Stimulated activated CD4-positive, alpha-beta T cell treated with anti-CD3 and anti-CD28 coated beads, Interleukin-12 subunit alpha, Interleukin-12 subunit beta, amount 100 ng/mL, for 48 hours (primary cell): ENCODE measurements around the gene GATA6.

Experiments used
- DNase-seq, 3 donors: peaks; one replicate each; pipeline ENCODE4 v3.0.0-alpha.2; 2020; ENCODE audit warnings: low read depth in 2 of 3, low spot score in 1 of 3

The GATA6 gene

DNA sequence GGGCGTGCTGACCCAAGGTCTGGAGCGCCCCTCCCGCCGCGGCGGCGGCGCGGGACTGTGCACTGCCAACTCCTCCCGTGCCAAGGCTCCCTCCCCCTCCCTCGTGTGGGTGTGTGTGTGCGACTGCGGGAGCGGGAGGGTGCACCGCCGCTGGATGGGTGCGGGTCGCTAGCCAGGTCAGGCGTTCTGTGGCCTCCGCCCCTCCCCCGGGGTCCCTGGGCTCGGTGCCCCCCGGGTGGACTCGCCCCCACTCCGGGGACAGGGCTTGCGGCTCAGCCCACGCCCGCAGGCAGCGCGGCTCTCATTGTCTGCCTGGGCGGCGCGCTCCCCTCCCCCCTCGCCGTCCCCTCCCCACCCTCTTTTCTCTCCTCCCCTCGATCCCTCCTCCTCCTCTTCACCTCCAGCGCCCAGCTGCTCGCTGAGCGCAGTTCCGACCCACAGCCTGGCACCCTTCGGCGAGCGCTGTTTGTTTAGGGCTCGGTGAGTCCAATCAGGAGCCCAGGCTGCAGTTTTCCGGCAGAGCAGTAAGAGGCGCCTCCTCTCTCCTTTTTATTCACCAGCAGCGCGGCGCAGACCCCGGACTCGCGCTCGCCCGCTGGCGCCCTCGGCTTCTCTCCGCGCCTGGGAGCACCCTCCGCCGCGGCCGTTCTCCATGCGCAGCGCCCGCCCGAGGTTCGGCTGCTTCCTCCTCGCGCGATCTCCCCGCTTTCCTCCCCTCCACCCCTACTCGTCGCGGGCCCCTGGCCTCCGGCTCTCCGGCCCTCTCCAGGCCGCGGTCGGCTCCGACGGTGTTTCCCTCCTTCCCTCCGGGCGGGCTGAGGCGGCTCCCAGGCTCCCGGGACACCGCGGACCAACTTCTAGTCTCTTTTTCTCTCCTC is at the start of gene GATA6:
GATA6 (plus strand) TSS at position 579 of the 878 bp plus-strand sequence. CDS start 1,556 bp downstream, outside the sequence.
- DNase-seq: peak in 1 of 3 donors; percentile 9

DNA sequence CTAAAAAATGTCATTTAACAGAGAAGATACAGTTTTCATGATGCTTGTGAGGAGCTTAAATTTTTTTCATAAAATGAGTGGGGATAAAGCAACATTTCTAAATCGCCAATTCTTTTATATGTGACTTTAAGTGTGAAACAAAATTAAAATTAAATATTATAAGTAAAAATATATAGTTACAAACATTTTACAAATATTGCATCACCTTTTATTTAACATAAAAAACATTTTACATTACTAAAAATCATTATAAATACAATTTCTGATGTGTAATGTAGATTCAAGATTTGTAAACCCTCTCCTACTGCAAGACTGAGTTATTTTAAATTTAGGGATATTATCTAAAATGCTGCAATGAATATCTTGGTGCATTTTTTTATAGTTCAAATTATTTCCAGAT is 44.4 kb upstream of the GATA6 start:
- no peak for DNase-seq

DNA sequence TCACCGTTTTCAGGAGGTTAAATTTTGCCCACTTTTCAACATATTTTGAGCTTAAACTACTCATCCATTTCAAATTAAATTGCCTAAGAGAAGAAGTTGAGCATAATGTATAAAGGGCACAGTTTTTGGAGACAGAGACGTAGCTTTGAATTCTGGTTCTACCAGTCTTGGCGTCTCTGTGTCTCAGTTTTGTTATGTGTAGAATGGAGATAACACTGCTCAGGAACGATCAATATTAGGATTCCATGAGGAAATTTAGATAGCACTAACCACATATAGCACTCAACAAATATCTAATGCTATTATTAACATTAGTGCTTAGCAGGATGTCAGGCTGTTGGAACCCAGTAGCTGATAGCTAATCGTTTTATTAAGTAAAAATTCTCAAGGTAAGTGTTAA is 40.4 kb upstream of the GATA6 start:
- no peak for DNase-seq

DNA sequence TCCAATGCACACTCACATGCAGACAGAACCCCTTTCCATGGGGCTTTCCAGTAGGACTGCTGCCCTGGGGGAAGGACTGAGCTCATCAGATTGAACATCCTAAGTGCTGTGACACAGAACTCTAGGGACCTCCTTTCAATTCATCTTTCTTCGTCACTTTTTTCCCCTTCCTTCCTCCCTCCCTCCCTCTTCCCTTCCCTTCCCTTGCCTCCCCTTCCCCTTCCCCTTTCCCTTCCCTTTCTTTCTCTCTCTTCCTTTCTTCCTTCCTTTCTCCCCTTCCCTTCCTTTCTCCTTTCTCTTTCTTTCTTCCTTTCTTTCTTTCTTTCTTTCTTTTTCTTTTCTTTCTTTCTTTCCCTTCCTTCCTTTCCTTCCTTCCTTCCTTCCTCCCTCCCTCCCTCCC is 39.6 kb upstream of the GATA6 start:
- DNase-seq: no peak

DNA sequence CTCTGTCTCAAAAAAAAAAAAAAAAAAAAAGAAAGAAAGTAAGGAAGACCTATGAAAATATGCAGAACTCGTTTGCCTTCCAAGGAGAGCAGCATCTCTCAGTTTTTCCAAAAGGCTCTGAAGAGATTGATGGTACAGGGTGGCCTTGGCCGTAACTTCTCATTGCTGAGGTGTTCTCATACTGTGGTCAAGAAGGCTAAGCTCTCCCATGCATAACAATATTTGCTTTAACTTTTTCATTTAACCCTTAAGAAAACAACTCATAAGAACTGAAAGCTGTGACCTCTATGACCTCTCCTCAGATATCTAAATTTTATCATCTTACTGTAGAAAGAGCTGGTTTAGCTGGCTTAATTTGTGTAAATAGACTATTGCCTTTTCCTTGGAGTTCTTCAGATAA is 37.1 kb upstream of the GATA6 start:
- no peak for DNase-seq

DNA sequence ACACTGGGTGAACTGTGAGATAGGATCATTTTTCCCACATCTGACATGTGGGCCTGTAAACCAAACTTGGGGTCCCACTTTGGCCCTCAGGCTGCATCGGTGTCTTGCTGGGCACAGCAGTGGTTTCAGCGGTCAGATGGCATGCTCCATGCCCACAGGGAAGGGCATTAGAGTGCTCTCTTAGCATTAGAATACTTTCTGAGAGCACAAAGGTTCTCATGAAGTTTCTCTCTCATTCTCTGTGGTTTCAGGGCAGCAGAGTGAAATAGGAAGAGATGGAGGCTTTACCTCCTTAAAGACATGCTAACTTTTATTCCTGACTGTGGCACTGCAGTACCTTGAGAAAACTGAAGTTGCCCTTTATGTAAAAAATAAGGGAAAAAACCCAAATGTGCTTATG is 36.6 kb upstream of the GATA6 start:
- DNase-seq: no peak

DNA sequence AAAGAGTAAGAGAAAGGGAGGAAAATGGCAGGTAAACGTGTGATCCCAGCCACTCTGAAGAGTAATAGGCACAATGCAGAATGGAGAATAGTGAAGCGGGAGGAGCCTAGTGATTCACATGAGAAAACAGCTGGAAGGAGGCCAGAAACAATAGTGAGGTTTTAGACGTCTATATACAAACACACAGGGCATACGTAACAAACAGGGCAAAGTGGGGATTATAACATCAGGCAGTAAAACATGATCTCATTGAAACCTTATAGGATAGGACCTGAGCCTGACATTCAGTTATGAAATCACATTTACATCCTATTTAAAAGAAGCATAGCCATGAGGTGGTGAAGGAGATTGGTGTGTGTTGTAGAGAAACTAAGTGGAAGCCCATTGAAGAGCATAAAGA is 33.0 kb upstream of the GATA6 start:
- no peak for DNase-seq

DNA sequence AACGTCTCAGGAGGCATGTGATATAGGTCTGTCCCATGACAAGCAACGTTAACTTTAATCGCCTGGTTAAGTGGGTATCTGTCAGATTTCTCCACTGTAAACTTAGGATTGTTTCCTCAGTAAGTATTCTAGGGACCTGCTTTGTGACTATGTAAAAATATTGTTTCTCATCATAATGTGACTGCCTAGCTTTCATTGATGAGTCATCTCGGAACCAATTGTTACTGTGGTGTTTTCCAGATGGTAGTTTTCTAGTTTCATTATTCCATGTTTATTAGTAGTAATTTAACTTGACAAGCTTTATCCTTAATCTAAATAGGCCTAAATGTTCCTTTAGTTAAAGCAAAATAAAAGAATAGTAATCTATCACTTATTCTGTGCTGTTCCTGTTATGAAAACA is 28.2 kb upstream of the GATA6 start:
- no peak for DNase-seq

DNA sequence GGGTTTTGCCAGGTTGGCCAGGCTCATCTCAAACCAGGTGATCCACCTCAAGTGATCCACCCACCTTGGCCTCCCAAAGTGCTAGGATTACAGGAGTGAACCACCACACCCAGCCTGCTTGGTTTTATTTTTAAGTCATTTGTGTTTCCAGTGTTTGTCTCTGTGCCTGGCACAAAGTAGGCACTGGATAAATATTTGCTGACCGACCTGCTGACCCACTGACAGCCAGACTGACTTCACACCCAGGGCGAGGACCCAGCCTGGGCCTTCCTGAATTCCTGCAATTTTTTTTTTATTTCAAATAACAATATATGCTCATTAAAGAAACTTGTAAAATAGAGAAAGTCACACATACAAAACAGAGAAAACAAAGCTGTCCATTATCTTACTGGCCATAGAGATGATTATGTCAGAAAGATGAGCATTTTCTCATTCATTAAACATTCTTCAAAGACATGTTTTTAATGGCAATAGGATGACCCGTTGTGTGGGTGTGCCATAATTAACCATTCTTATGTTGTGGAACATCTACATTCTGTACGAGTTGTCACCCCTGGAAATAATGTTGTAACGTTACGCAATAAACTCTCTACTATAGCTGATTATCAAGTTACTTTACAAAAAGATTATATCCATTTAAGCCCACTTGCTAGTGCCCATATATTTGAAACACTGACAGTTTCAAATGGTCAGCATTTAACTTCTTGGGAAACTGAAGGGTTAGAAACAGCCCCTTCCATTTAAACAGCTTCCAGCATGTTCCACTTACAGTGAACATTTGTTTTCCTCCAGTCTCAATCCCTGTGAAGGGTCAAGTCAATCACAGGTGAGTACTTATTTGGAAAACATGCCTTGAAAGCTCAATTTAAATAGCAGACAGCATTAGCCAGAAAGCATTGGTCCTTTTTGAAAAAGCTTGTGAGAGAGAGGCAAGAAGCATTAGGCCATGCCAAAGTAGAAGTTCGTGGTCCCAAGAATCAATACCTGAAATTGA is 25.7 kb upstream of the GATA6 start:
- no peak for DNase-seq

DNA sequence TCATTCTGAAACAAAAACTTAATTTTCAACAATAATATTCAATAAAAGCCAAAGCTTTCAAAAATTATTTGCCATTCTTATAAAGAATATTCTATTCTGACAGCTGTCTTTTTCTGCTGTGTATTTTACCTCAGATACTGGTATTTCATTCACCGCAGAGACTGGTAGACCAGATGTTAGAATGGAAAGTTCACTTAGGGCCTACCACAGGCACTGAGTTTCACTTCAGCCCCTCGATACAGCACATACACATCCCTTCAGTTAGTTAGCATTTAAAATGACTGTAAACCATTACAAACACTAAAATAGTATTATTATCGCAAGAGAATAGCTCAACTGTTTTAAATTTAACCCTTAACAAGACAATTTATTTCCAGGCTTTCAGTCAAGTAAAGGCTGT is 24.2 kb upstream of the GATA6 start:
- DNase-seq: no peak

DNA sequence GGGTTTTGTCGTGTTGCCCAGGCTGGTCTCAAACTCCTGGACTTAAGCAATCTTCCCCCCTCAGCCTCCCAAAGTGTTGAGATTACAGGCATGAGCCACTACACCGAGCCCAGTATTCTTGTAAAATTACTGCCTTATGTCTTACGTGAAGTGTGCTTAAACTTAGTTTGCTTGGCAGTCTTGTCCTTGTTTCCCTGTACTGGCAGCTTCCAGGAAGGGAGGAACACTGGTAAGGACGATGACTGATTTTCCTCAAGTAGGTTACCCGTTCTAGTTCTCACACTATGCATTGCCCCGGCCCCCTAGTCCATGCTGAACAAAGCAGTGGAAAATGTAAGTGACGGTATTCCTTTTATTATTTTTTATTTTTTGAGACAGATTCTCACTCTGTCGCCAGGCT is 19.7 kb upstream of the GATA6 start:
- DNase-seq: no peak

DNA sequence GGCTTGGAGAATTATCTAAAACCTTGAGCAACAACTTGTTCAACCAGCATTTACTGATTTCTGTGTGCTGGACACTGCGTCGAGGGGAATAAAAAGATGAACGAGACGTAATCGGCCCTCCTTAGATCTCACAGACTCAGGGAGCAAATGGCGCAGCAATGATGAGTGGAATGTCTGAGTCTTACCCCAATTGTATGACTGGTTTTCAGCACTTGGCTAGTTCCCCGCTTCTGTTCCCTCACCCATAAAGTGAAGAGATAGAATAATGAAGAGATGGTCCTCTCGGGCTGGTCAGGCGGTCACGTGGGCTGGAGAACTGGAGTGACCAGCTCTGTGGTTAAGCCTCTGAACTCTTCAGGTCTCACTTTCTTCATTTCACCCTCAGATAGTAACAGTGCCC is 17.3 kb upstream of the GATA6 start:
- DNase-seq: no peak

DNA sequence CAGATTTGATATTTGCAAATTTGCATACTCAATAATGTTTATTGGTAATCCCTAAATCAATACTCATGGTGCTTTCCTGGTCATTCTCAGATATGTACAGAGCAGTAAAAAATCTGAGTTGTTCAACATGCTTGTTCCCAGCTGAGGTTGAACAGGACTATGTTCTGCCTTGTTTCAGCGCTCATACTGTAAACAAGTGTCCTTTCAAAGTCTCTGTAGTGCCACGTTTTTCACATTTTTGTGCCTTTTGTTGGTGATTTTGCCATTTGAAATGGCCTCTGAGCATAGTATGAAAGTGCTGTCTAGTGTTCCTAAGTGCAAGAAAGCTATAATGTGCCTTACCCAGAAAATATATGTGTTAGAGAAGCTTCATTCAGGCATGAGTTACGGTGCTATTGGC is 16.0 kb upstream of the GATA6 start:
- DNase-seq: no peak

DNA sequence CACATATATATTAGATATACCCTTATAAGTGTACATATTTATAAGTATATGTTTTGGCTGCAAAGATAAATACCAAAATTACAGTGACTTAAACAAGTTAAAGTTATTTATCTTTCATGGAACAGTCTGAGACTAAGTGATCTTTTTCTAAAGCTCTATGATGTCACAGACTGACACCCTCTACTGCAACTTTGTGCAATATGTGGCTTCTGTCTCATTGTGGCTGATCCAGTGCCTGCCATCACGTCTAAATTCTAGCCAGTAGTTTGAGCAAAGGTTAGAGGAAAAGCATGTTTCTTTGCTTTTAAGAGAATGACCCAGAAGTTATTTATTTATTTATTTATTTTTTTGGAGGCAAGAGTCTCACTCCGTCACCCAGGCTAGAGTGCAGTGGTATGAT is 13.8 kb upstream of the GATA6 start:
- DNase-seq: no peak

DNA sequence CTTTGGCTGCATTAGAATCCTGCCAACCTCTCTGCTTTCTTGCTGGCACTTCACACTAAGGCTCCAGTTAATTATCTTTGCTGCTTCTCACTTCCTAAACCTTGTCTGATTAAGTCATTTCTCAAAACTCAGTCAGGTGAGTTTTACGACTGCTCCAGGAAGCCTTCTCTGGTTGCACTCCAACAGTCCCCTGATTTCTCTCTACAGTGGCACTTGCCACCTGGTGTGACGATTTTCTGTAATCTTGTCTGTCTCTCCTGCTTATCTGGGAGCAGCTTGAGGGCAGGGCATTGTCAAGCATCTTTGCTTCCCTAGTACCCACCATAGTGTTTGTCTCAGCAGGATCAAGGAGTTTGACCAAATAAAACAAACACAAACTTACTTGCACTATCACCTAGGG is 10.4 kb upstream of the GATA6 start:
- no peak for DNase-seq

DNA sequence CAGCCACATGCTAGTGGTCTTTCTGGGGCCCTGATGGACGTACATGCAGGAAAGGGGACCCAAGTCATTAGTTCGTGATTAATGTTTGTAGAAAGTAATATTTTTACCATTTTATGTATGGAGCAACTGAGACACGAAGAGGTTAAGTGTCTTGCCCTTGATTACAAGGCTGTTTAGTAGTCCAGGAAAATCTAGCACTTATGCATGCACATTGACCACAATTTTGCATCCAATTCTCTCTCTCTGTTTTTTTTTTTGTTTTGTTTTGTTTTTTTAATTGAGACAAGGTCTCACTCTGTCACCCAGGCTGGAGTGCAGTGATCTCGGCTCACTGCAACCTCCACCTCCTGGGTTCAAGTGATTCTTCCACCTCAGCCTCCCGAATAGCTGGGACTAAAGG is 8.3 kb upstream of the GATA6 start:
- DNase-seq: no peak

DNA sequence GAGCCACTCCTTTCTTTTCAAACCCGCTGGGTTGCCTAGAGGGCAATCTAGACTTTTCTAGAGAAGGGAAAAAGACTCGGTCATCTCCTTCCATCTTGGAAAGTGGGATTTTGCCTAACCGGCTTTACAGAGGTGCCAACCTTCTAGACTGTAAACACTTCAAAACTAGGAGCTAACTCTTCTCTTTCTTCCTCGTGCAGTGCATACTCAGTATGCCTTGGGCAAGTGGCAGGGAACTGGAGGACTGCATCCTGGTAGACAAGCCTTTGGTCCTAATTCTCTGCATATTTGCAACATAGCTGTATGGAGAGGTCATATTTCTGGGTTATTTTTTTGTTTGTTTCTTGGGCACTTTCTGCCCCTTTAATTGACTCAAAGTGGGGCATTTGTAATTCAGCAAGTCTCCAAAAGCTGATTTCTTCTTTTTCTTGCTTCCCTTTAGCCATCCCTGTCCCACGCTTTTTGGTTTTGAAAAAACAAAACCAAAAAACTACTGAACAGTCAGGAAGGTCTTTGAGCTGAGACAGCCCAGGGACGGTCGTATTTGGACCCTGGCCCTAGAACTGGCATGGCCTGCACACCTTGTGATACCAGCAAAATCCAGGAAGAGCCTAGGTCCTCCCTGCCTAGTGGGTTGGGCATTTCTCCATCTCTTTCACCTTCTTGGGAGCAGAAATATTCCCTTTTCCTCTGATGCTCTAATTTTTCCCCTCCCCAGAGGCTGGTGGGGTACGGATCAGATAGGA is 5.8 kb upstream of the GATA6 start:
- no peak for DNase-seq

DNA sequence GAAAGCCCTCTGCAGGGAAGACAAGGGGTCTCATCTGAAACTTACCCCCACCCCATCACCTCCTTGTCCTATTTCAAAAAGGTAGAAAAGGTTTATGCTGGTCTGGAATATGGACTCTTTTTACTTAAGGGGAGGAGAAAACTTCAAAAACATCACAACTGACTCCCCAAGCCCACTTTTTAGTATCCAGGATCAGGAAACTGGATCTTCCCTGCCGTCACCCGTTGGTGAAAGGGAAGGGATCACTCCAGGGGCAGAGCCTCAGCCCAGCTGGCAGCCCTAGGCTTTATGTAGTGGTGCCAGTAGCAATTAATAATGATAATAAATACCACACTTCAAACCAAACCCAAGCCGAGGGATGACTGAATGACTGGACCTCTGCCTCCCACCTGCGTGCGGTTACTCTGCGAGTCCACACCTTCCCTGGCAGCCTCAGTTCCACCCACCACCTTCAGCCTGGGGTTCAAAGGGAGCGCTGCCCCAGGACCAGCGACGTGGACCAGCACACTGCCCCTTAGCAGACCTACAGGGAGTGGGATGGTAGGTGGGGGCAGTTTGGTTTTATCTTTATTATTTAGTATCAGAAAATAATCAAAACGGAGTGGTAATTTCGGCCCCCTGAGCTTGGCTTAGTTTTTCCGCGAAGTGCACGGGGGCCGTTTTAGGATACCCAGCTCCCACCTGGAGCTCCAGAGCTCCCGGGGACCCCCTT is 4.9 kb upstream of the GATA6 start:
- DNase-seq: no peak

DNA sequence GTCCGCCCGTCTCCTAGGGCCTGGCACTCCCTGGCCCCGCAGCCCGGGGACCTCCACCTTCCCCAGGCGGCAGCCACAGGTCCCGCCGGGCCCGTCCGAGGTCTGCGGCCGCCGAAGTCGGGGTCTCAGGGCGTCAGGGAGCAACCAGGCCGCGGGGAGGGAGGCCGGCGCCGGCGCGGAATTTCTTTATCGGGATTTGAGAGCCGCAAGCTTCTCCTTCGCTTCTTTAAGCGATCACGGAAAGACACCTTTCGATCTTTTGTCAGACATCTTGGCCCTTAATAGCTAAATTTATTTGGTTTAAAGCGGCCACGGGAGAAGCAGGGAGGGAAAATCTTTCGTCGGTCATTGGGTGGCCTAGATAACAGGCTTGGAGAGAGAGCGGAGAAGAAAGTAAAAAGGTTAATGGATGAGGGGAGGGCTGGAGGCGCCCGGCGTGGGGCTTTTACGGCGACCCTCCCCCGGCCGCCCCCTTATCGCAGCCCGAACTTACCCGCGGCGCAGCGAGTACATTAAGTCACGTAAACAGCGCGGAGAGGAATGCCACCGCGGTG is 4.3 kb upstream of the GATA6 start:
- DNase-seq: no peak

DNA sequence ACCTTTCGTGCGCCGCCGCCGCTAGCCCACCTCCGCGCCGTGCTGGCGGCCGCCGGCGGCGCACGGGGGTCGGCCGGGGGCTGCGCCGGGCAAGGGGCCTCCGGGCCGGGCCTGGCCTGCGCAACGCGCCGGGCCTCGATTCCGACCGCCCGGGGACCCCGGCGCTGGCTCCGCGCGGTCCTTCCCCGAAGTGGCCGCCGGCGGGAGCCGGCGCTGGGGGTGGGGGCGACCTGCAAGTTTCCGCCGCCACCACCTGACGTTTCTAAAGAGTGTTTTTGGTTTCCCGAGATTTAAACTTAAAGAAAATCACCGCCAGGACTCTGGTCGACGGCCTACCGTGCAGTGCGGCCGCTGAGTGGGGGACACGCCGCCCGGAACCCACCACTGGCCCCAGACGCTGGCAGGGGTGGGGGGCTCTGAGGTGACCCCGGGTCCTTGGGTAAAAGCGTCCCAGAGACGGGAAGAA is 3.8 kb upstream of the GATA6 start:
- DNase-seq: no peak
